ENCODE results near the gene FMNL1.

The FMNL1 gene

GRCh38 chr17:45274033-45274432 lies 52.3 kb downstream of the FMNL1 start:
- Mint-ChIP-seq H3K4me3 (no peak overlapping the region), H3K27ac (no peak overlapping the region), H3K9me3 (no peaks in the 10 kb centered on the region), H3K4me1 (peaks cover 51% of the 10 kb centered on the region), H3K27me3 (no peaks in the 10 kb centered on the region)
- no peak for DNase-seq
- ATAC-seq: no peak

- ATAC-seq (no peak), DNase-seq (no peak)
- H3K4me1 Mint-ChIP-seq: peaks cover 31% of the 10 kb centered on the region
- H3K4me3 Mint-ChIP-seq: no peak overlapping the region
- peak overlapping the region in 1 of 2 donors; percentile 48 for H3K27ac Mint-ChIP-seq
- H3K27me3 Mint-ChIP-seq: no peaks in the 10 kb centered on the region
- H3K9me3 Mint-ChIP-seq: no peaks in the 10 kb centered on the region
Observed at GRCh38 chr17:45276031-45276430, 54.3 kb downstream of the FMNL1 start.

DNA sequence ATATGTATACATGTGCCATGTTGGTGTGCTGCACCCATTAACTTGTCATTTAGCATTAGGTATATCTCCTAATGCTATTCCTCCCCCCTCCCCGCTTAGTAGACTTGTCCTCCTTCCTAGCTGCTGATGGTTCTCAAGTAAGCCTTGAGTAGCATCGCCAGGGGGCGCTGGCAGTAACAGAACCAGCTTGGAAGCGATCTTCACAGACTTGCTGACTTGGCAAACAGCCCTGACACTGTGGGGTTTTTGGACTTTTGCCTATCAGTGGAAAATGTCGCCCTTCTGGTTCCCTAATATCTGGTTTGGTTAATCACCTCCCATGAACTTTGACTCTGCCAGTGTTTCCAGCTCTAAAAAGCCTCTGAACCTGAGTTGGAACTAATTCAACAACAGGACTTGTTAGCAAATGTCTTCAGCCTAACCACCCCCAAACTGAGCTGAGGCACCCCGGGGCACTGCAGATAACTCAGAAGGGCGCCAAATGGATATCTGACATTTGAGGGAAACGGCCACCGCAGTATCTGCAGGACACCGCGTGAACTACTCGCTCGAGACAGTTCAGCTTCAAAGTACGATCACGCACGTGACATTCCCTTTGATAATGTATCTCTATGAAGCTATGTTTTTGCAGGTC lies 55.6 kb downstream of the FMNL1 start:
- Mint-ChIP-seq H3K27me3 (no peaks in the 10 kb centered on the region), H3K27ac (no peak overlapping the region), H3K4me1 (peaks cover 29% of the 10 kb centered on the region), H3K9me3 (no peaks in the 10 kb centered on the region), H3K4me3 (no peak overlapping the region)
- peak; percentile 96 for ATAC-seq
- DNase-seq: peak; percentile 80 to 85

GRCh38 chr17:45277992-45278391 lies 56.3 kb downstream of the FMNL1 start:
- DNase-seq (no peak), ATAC-seq (no peak)
- Mint-ChIP-seq H3K9me3 (no peaks in the 10 kb centered on the region), H3K27ac (no peak overlapping the region), H3K4me1 (peaks cover 31% of the 10 kb centered on the region), H3K4me3 (no peak overlapping the region), H3K27me3 (no peaks in the 10 kb centered on the region)

GRCh38 chr17:45279898-45280297 lies 58.2 kb downstream of the FMNL1 start:
- no peak overlapping the region for H3K4me3 Mint-ChIP-seq
- H3K27me3 Mint-ChIP-seq: no peaks in the 10 kb centered on the region
- no peak overlapping the region for H3K27ac Mint-ChIP-seq
- DNase-seq (no peak), ATAC-seq (no peak)
- no peaks in the 10 kb centered on the region for H3K9me3 Mint-ChIP-seq
- H3K4me1 Mint-ChIP-seq: peaks cover 38% of the 10 kb centered on the region

DNA sequence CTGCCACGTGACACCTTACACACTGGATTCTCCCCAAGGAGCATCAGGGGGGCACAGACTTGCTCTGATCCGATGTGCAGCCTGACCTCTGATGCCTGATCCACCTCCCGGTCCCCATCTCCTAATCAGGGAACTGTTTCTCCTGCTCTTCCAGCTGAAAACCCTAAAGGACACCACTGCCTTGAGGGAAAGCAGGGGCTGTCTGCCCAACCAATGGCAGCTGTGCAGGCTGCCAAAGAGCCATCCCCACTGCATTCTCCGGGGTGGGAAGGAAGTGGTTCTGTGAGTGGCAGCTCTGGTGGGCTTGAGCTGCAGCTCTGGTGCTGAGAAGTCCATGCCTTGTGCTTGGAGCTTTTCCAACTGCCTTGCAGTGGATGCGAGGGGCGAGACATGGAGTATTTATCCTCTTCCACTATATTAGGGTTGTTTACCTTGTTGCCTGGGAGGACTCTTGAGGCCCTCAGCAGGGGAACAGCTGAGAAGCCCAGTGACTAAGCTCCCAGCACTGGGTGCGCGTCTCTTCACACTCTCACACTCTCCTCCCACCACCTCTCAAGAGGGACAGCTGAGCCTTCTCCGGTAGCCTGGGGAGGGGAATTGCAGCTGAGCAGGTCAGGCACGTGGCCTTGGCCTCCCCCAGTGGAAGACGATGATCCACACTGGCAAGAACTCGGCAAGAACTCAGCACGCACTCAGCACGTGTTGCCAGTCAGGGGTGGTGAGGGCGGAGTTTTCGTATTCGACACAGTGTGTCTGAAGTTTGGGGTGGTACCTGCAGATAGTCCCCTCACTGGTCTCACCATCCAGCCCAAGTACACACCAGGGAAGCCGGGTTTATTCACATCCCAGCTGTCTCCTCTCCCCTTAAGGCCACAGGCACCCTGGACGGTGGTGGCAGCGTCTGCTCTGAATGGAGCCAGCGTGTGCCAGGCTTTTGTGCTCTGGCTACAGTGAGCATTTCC lies 61.3 kb downstream of the FMNL1 start:
- DNase-seq (no peak), ATAC-seq (no peak)
- Mint-ChIP-seq H3K27me3 (no peaks in the 10 kb centered on the region), H3K4me3 (no peak overlapping the region), H3K27ac (peak overlapping the region; percentile 46 to 93), H3K4me1 (peaks cover 32% of the 10 kb centered on the region), H3K9me3 (no peaks in the 10 kb centered on the region)

DNA sequence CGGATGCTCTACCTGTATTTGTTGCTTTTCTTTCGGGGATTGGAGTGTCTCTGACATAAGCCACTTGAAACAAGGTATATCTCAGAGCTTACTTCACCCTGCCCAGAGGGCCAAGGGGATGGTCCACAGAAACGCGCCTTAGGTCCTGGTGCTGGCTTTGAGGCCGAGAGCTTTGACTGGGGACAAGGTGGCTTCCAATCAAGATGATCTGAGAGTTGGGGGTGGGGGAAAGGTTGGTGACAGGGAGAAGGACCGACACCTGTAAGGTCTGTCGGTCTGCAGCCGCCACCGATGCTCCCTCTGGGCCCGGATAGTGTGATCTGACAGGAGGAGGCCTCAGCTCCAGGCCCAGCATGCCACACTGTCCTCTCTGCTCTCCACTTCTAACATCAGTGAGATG lies 62.0 kb downstream of the FMNL1 start:
- peak overlapping the region; percentile 93 to 94 for H3K27ac Mint-ChIP-seq

DNA sequence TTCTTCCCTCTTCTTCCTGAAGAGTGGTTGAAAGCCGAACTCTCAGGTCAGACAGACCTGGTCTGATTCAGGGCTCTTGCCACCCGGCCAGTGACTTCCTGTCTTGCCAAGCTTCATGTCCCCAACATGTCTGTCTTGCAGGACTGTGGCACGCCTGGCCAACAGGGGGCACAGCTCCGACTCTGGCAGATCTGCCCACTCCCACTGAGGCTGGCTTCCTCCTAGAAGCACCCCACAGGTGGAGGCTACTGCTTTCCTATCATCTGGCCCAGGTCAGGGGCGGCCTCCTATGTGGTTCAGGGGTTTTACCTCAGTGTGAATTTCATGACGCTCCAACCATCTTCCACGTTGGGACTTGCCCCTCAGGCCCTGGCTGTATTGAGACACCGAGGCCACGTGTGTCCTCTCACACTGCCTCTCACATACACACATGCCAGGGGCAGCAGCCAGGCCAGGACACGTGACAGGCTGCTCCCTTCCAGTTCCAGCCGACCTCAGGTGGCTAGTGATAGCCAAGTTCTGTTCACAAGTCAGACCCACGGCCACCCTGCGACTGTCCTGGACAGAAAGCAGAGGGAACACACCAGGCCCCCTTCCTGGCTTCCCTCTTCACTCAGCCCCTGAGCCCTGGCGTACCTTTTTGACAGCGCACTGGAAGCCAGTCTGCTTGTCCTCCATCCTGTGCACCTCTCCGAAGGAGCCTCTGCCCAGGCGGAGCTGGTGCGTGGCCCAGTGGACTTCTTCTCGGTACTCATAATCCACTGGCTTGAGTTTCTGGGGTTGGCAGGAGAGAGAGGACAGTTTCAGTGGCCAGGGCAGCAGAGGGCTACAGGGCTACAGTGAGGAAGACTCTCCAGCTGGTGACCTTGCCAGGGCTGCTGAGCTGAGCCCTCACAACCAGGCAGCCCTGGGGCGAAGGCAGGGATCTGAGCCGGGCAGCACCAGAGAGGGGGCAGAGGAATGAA lies 62.8 kb downstream of the FMNL1 start:
- peak overlapping the region; percentile 93 to 94 for H3K27ac Mint-ChIP-seq
- peak; percentile 74 for ATAC-seq
- no peaks in the 10 kb centered on the region for H3K27me3 Mint-ChIP-seq
- no peak overlapping the region for H3K4me3 Mint-ChIP-seq
- peaks cover 27% of the 10 kb centered on the region for H3K4me1 Mint-ChIP-seq
- no peaks in the 10 kb centered on the region for H3K9me3 Mint-ChIP-seq
- DNase-seq: peak; percentile 21 to 43

More for the DNA sequence above, 62.0 kb downstream of the FMNL1 start:
- Mint-ChIP-seq H3K4me3 (no peak overlapping the region), H3K4me1 (peaks cover 26% of the 10 kb centered on the region), H3K9me3 (no peaks in the 10 kb centered on the region), H3K27me3 (no peaks in the 10 kb centered on the region)
- no peak for DNase-seq
- ATAC-seq: peak; percentile 15

- no peaks in the 10 kb centered on the region for H3K27me3 Mint-ChIP-seq
- no peak overlapping the region for H3K4me3 Mint-ChIP-seq
- H3K4me1 Mint-ChIP-seq: peaks cover 45% of the 10 kb centered on the region
- H3K9me3 Mint-ChIP-seq: no peaks in the 10 kb centered on the region
- no peak for DNase-seq
- no peak for ATAC-seq
- H3K27ac Mint-ChIP-seq: peak overlapping the region in 1 of 2 donors; percentile 85
Observed at GRCh38 chr17:45286286-45286685, 64.6 kb downstream of the FMNL1 start.

- H3K27me3 Mint-ChIP-seq: no peaks in the 10 kb centered on the region
- no peak for DNase-seq
- H3K4me3 Mint-ChIP-seq: no peak overlapping the region
- peak overlapping the region in 1 of 2 donors; percentile 7 for H3K27ac Mint-ChIP-seq
- ATAC-seq: no peak
- peaks cover 54% of the 10 kb centered on the region for H3K4me1 Mint-ChIP-seq
- no peaks in the 10 kb centered on the region for H3K9me3 Mint-ChIP-seq
Observed at GRCh38 chr17:45287526-45288500, 66.1 kb downstream of the FMNL1 start.

GRCh38 chr17:45288825-45289224 lies 67.1 kb downstream of the FMNL1 start:
- DNase-seq (no peak), ATAC-seq (no peak)
- Mint-ChIP-seq H3K4me3 (no peak overlapping the region), H3K27me3 (no peaks in the 10 kb centered on the region), H3K27ac (peak overlapping the region in 1 of 2 donors; percentile 76), H3K4me1 (peaks cover 54% of the 10 kb centered on the region), H3K9me3 (no peaks in the 10 kb centered on the region)

DNA sequence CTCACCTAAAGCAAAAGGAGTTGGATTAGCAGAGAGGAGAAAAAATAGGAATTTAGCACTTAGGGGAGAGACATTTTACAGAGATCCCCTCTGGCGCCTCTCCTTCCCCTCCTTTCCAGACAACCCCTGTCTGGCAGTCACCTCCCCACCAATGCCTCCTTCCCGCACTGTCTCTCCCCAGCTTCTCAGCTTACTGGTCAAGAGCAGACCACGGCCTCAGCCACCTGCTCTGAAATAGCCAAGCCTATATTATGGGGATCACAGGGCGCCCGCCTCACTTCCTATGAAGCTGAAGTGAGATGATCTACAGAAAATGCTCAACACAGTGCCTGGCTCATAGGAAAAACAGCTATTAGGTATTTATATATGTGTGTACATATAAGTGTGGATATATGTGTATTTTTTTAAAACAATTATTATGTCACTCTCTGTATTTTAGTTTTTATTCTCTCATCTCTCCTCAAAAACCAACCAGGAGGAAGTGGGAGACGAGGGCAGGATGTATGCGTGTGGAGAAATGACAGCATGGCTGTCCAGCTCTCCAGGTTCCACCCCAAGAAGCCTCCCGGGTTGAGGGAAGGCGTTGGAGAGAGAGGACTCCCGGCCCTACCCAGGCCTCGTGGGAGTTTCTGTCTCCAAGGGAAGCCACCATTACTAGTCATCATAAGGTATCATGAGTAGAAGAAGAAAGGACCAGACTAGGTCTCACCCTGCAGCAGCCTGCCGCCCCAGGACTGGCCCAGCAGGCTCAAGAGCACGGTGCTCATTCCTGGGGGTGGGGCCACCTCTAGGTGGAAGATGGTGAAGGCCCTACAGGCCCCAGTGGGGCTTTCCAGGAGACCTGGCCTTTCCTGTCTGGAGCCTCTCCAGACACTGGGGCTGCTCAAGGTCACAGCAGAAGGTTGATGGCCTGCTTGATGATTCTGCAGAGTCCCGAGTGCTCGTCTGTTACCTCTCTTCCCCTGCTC lies 67.9 kb downstream of the FMNL1 start:
- Mint-ChIP-seq H3K4me3 (no peak overlapping the region), H3K27ac (peak overlapping the region; percentile 33 to 82), H3K27me3 (no peaks in the 10 kb centered on the region), H3K9me3 (no peaks in the 10 kb centered on the region), H3K4me1 (peaks cover 54% of the 10 kb centered on the region)
- ATAC-seq: no peak
- no peak for DNase-seq

GRCh38 chr17:45290269-45290765 lies 68.6 kb downstream of the FMNL1 start:
- Mint-ChIP-seq H3K27ac (peak overlapping the region; percentile 65 to 94), H3K4me1 (peaks cover 54% of the 10 kb centered on the region), H3K27me3 (no peaks in the 10 kb centered on the region), H3K9me3 (no peaks in the 10 kb centered on the region), H3K4me3 (no peak overlapping the region)
- DNase-seq (no peak), ATAC-seq (no peak)

Data from stimulated activated naive CD8-positive, alpha-beta T cell treated with anti-CD3 and anti-CD28 coated beads, Interleukin-15, amount 100 ng/mL, for 72 hours (primary cell).